Renal pelvis (tissue), 3 donors: ENCODE measurements around the gene MINPP1. TPM values are rescaled to one million over a fixed set of nuclear protein-coding genes. Genes with fewer than 3 reads are reported as not detected.

Source experiments
- polyA plus RNA-seq, 3 donors: library from polyadenylated mRNA; unstranded; fragments of 120-200 nt; gene quantifications; one replicate each; pipeline ENCODE4 v1.2.1, GENCODE V29; 2013; ENCODE audit not compliant: insufficient read length in 3 of 3

The MINPP1 gene
- polyA plus RNA-seq, 3 donors = 32.8 to 38.9 (median 36.7) TPM

Other genes starting within 250 kb of the MINPP1 start
- 10 to 100 TPM in 2 of 3 donors, 1 to 10 TPM in 1; 10.0 to 13.1 (median 10.6) TPM for gene NUTM2D, start 147.1 kb upstream of the MINPP1 start, polyA plus RNA-seq
- 10 to 100 TPM; 28.8 to 36.0 (median 33.5) TPM for gene PAPSS2, start 155.0 kb downstream of the MINPP1 start, polyA plus RNA-seq